Duodenal mucosa (tissue), 2 donors: Measurements from ENCODE around the gene ATG4C.
"Not testable (repeated sequence)": the region's sequence is repeated elsewhere in the genome, so short reads cannot be mapped to it uniquely, and the experiment has no call there.

Experiments used
- H3K27ac ChIP-seq: one replicate; pipeline ENCODE4 v1.7.0; 2013; ENCODE audit warnings: low read depth, low read length
- H3K27me3 ChIP-seq, 2 donors: one replicate each; pipeline ENCODE4 v1.7.0; 2013; ENCODE audit warnings: low read length in 2 of 2, control low read depth in 1 of 2; ENCODE audit not compliant: insufficient read depth in 2 of 2, control insufficient read depth in 1 of 2
- H3K36me3 ChIP-seq, 2 donors: one replicate each; pipeline ENCODE4 v1.7.0; 2013; ENCODE audit warnings: low read length in 2 of 2, control low read depth in 1 of 2; ENCODE audit not compliant: insufficient read depth in 2 of 2, control insufficient read depth in 1 of 2
- H3K4me1 ChIP-seq, 2 donors: one replicate each; pipeline ENCODE4 v1.7.0; 2013; ENCODE audit warnings: low read length in 2 of 2, control low read depth in 1 of 2; ENCODE audit not compliant: insufficient read depth in 2 of 2, control insufficient read depth in 1 of 2
- H3K4me3 ChIP-seq, 2 donors: one replicate each; pipeline ENCODE4 v1.7.0; 2013; ENCODE audit warnings: low read length in 2 of 2, low read depth in 1 of 2
- H3K9ac ChIP-seq, 2 donors: one replicate each; pipeline ENCODE4 v1.7.0; 2013; ENCODE audit warnings: low read length in 2 of 2, low read depth in 1 of 2
- H3K9me3 ChIP-seq, 2 donors: one replicate each; pipeline ENCODE4 v1.7.0; 2013; ENCODE audit warnings: low read length in 2 of 2, control low read depth in 1 of 2; ENCODE audit not compliant: control insufficient read depth in 1 of 2

The ATG4C gene

GRCh38 chr1:62756255-62756884 lies 27.6 kb upstream of the ATG4C start:
- not testable (repeated sequence) for H3K36me3 ChIP-seq, H3K27me3 ChIP-seq, H3K4me3 ChIP-seq, H3K9me3 ChIP-seq, H3K9ac ChIP-seq, H3K4me1 ChIP-seq, H3K27ac ChIP-seq

- not testable (repeated sequence) for H3K4me3 ChIP-seq, H3K27me3 ChIP-seq, H3K9me3 ChIP-seq, H3K27ac ChIP-seq, H3K9ac ChIP-seq, H3K4me1 ChIP-seq, H3K36me3 ChIP-seq
These were observed 24.6 kb upstream of the ATG4C start for GRCh38 chr1:62759232-62759875.

- H3K36me3 ChIP-seq, H3K9me3 ChIP-seq, H3K4me3 ChIP-seq: not testable (repeated sequence)
These were observed 23.7 kb upstream of the ATG4C start for GRCh38 chr1:62760021-62760782.

GRCh38 chr1:62761223-62761870 lies 22.6 kb upstream of the ATG4C start:
- H3K4me1 ChIP-seq, H3K9me3 ChIP-seq, H3K9ac ChIP-seq, H3K27me3 ChIP-seq, H3K4me3 ChIP-seq, H3K27ac ChIP-seq, H3K36me3 ChIP-seq: not testable (repeated sequence)

More at GRCh38 chr1:62760021-62760782, 23.7 kb upstream of the ATG4C start:
- H3K9ac ChIP-seq, H3K27me3 ChIP-seq, H3K4me1 ChIP-seq, H3K27ac ChIP-seq: not testable (repeated sequence)

DNA sequence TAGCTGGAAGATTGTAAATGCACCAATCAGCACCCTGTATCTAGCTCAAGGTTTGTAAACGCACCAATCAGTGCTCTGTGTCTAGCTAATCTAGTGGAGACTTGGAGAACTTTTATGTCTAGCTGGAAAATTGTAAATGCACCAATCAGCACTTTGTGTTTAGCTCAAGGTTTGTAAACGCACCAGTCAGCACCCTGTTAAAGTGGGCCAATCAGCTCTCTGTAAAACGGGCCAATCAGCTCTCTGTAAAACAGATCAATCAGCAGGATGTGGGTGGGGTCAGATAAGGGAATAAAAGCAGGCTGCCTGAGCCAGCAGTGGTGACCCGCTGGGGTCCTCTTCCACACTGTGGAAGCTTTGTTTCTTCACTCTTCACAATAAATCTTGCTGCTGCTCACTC lies 21.9 kb upstream of the ATG4C start:
- not testable (repeated sequence) for H3K27ac ChIP-seq, H3K4me3 ChIP-seq, H3K27me3 ChIP-seq, H3K9ac ChIP-seq, H3K9me3 ChIP-seq, H3K4me1 ChIP-seq, H3K36me3 ChIP-seq

GRCh38 chr1:62765981-62766380 lies 18.0 kb upstream of the ATG4C start:
- Histone ChIP-seq H3K9me3 (no peaks in the 10 kb centered on the region), H3K27ac (no peak overlapping the region), H3K4me3 (no peak overlapping the region), H3K4me1 (no peaks in the 10 kb centered on the region), H3K36me3 (no peaks in the 10 kb centered on the region), H3K9ac (no peak overlapping the region), H3K27me3 (no peaks in the 10 kb centered on the region)

DNA sequence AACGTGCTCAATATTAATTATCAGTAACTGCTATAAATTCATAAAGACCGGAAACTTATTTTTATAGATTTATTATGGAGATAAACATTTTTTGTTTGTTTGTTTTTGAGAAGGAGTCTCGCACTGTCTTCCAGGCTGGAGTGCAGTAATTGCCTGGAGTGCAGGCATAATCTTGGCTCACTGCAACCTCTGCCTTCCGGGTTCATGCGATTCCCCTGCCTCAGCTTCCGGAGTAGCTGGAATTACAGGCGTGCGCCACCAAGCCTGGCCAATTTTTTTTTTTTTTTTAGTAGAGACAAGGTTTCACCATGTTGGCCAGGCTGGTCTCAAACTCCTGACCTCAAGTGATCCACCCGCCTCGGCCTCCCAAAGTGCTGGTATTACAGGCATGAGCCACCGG lies 15.4 kb upstream of the ATG4C start:
- H3K9me3 ChIP-seq, H3K36me3 ChIP-seq, H3K9ac ChIP-seq, H3K4me1 ChIP-seq, H3K27me3 ChIP-seq, H3K27ac ChIP-seq, H3K4me3 ChIP-seq: not testable (repeated sequence)

DNA sequence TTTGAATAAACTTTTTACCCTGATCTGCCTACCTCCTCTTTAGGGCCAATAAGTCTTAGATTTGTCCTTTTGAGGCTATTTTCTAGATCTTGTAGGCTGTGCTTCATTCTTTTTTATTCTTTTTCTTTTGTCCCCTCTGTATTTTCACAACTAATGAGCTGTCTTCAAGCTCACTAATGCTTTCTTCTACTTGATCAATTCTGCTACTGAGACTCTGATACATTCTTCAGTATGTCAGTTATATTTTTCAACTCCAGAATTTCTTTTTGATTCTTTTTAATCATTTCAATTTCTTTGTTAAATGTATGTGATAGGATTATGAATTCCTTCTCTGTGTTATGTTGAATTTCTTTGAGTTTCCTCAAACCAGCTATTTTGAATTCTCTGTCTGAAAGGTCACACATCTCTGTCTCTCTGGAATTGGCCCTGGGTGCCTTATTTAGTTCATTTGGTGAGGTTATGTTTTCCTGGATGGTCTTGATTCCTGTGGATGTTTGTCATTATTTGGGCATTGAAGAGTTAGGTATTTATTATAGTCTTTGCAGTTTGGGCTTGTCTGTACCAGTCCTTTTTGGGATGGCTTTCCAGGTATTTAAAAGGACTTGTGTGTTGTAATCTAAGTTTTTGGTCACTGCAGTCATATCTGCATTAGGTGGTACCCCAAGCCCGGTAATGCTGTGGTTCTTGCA lies 11.2 kb upstream of the ATG4C start:
- H3K27ac ChIP-seq: no peak overlapping the region
- H3K27me3 ChIP-seq: no peaks in the 10 kb centered on the region
- no peak overlapping the region for H3K4me3 ChIP-seq
- H3K36me3 ChIP-seq: no peaks in the 10 kb centered on the region
- H3K9ac ChIP-seq: no peak overlapping the region
- H3K9me3 ChIP-seq: no peaks in the 10 kb centered on the region
- no peaks in the 10 kb centered on the region for H3K4me1 ChIP-seq

DNA sequence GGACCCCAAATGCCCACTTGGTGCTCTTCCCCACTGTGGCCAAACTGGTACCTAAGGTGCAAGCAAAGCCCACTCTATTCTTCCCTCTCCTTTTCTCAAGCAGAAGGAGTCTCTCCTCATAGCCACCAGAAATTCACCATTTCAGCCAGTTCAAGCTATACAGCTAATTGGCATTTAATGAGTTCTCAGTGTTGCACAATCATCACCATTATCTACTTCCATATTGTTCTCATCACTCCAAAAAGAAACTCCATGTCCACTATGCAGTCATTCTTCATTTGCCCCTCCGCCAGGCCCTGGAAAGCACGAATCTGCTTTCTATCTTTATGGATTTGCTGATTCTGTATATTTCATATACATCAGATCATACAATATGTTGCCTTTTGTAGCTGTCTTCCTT lies 9.9 kb upstream of the ATG4C start:
- no peaks in the 10 kb centered on the region for H3K4me1 ChIP-seq
- no peak overlapping the region for H3K4me3 ChIP-seq
- no peaks in the 10 kb centered on the region for H3K9me3 ChIP-seq
- H3K9ac ChIP-seq: no peak overlapping the region
- no peaks in the 10 kb centered on the region for H3K27me3 ChIP-seq
- no peaks in the 10 kb centered on the region for H3K36me3 ChIP-seq
- no peak overlapping the region for H3K27ac ChIP-seq
